ENCODE results near the gene WDR88. TPM values are rescaled to one million over a fixed set of nuclear protein-coding genes. Genes with fewer than 3 reads are reported as not detected.

Gene WDR88
- polyA plus RNA-seq, 2 of the 4 experiments (the other 2 are of a cell fraction): 0.04 TPM; not detected in 1

DNA sequence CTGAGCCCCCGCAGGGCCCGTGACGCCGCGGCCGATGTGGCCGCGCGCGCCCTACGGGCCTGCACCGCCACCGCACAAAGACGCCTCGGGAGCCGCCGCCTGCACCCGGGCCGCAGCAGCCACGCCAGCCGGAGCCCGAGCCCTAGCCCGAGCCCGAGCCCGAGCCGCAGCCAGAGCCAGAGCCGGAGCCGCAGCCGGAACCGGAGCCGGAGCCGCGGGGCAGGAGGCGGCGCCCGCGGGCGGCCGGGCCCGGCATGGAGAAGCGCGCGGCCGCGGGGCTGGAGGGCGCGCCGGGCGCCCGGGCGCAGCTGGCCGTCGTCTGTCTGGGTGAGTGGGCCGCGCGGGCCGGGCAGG is 62.6 kb downstream of the WDR88 start:
- ChIA-PET CTCF (interaction anchor here (1.1 to 16.7 kb wide), 8 partner anchors 9 to 576 kb away, joined by 3 to 279 read pairs (median 8); no protein-coding TSS in a partner anchor), POLR2A (interaction anchor here (1.6 to 2.5 kb wide), 2 partner anchors 18 kb away, joined by 4 to 20 read pairs; no protein-coding TSS in a partner anchor)
- ATAC-seq: peak; percentile 16 to 49
- no peaks in the 10 kb centered on the region for H3K9me3 ChIP-seq
- no peak for FAIRE-seq
- TF ChIP-seq ZSCAN20 (CRISPR knock-in tag; IDR thresholded peaks at IDR 0.05) (no peak), HOXB5 (CRISPR knock-in tag; IDR thresholded peaks at IDR 0.05) (0 out of 2 replicates have a peak, but pooled peaks have one; percentile 13)
- no peak for DNase-seq (ENCODE audit: low read depth in 1 of 2, low spot score in 1 of 2)
- WGBS (ENCODE audit: missing lambda C conversion rate): 0% methylated on average over 32 of the region's 57 CpGs
- H3K4me3 ChIP-seq: peak overlapping the region; percentile 69
- peaks cover 10% of the 10 kb centered on the region; the same call in 2 of the 3 replicates for H3K4me1 ChIP-seq
- H3K27ac ChIP-seq: peak overlapping the region; percentile 71 to 91
- peak overlapping the region; percentile 92 for H3K4me2 ChIP-seq

DNA sequence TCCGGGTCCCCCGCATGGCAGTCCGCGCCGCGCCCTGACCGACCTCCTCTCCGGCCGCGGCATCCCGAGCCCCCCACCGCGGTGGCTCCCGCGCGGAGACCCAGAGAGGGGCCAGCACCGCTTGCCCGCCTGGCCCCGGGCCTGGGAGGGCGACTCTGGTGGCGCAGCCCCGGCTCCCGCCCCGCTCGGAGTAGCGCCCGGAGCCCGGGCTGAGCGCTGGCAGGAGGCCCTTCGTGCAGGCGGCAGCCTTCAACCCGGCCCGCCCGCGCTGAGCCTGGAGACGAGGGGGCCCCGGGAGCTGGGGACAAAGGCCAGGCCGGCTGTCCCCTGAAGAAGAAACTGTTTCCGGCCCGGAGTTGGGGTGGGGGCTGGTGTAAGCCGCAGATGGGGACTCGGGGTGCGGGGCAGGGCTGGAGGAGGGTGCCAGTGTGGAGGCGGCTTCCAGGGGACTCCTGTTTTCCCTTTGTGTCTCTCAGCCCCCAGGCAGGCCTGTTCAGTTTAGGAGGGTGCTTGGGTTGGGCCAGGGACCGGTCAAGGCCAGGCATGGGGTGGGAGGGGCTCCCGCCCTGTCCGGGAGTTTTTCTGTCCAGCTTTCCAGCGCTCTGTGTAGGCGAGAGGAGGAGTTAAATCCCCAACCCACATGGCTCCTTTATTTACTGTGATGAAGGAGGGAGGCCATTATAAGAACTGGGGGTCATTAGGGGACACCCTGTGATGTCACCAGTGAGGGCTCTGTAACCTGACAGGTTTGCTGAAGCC is 63.2 kb downstream of the WDR88 start:
- H3K9me3 ChIP-seq: no peaks in the 10 kb centered on the region
- H3K27ac ChIP-seq: peak overlapping the region; percentile 71 to 91
- DNase-seq (ENCODE audit: low read depth in 1 of 2, low spot score in 1 of 2): peak; percentile 62 to 65
- peak overlapping the region; percentile 69 for H3K4me3 ChIP-seq
- ChIA-PET CTCF (interaction anchor here (1.1 to 16.7 kb wide), 15 partner anchors 9 to 583 kb away, joined by 3 to 279 read pairs (median 5); partner anchors contain the start of gene SLC7A10), POLR2A (interaction anchor here (2.5 kb wide), 1 partner anchor 18 kb away, joined by 20 read pairs; no protein-coding TSS in a partner anchor)
- 4% methylated on average over 39 of the region's 49 CpGs for WGBS (ENCODE audit: missing lambda C conversion rate)
- FAIRE-seq: peak; percentile 54
- H3K4me1 ChIP-seq: peaks cover 10% of the 10 kb centered on the region; the same call in 2 of the 3 replicates
- TF ChIP-seq, protein P1, sequence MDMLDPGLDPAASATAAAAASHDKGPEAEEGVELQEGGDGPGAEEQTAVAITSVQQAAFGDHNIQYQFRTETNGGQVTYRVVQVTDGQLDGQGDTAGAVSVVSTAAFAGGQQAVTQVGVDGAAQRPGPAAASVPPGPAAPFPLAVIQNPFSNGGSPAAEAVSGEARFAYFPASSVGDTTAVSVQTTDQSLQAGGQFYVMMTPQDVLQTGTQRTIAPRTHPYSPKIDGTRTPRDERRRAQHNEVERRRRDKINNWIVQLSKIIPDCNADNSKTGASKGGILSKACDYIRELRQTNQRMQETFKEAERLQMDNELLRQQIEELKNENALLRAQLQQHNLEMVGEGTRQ (IDR thresholded peaks at IDR 0.05): no peak
- TF ChIP-seq PHF8 (IDR thresholded peaks at IDR 0.05; ENCODE audit: borderline replicate concordance, low read depth) (0 out of 2 replicates have a peak, but pooled peaks have one; percentile 20), JUNB (IDR thresholded peaks at IDR 0.05) (no peak), CHD4 (IDR thresholded peaks at IDR 0.05; ENCODE audit: borderline replicate concordance) (no peak), FOXS1 (CRISPR knock-in tag; IDR thresholded peaks at IDR 0.05) (no peak), ZSCAN20 (CRISPR knock-in tag; IDR thresholded peaks at IDR 0.05) (no peak), ZNF302 (CRISPR knock-in tag; IDR thresholded peaks at IDR 0.05) (no peak), HES2 (IDR thresholded peaks at IDR 0.05) (no peak), NPAS2 (CRISPR knock-in tag; IDR thresholded peaks at IDR 0.05; ENCODE audit: borderline replicate concordance) (no peak), ZC3H11A (IDR thresholded peaks at IDR 0.05) (no peak)
- TF ChIP-seq, protein P2, sequence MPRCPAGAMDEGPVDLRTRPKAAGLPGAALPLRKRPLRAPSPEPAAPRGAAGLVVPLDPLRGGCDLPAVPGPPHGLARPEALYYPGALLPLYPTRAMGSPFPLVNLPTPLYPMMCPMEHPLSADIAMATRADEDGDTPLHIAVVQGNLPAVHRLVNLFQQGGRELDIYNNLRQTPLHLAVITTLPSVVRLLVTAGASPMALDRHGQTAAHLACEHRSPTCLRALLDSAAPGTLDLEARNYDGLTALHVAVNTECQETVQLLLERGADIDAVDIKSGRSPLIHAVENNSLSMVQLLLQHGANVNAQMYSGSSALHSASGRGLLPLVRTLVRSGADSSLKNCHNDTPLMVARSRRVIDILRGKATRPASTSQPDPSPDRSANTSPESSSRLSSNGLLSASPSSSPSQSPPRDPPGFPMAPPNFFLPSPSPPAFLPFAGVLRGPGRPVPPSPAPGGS (IDR thresholded peaks at IDR 0.05): 0 out of 3 replicates have a peak, but pooled peaks have one; percentile 21
- TF ChIP-seq, protein P3, sequence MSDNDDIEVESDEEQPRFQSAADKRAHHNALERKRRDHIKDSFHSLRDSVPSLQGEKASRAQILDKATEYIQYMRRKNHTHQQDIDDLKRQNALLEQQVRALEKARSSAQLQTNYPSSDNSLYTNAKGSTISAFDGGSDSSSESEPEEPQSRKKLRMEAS (IDR thresholded peaks at IDR 0.05): peak; percentile 59
- TF ChIP-seq, protein P4, sequence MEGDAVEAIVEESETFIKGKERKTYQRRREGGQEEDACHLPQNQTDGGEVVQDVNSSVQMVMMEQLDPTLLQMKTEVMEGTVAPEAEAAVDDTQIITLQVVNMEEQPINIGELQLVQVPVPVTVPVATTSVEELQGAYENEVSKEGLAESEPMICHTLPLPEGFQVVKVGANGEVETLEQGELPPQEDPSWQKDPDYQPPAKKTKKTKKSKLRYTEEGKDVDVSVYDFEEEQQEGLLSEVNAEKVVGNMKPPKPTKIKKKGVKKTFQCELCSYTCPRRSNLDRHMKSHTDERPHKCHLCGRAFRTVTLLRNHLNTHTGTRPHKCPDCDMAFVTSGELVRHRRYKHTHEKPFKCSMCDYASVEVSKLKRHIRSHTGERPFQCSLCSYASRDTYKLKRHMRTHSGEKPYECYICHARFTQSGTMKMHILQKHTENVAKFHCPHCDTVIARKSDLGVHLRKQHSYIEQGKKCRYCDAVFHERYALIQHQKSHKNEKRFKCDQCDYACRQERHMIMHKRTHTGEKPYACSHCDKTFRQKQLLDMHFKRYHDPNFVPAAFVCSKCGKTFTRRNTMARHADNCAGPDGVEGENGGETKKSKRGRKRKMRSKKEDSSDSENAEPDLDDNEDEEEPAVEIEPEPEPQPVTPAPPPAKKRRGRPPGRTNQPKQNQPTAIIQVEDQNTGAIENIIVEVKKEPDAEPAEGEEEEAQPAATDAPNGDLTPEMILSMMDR (IDR thresholded peaks at IDR 0.05): no peak
- peak overlapping the region; percentile 92 for H3K4me2 ChIP-seq
- ATAC-seq: peak; percentile 37 to 83

Data from A549 (cell line).